Mesothelial cell of epicardium (in vitro differentiated cells): ENCODE data around the gene METTL18. TPM values are rescaled to one million over a fixed set of nuclear protein-coding genes. Genes with fewer than 3 reads are reported as not detected.

Experiments
- DNase-seq, 2 experiments: peaks; one replicate each; pipeline ENCODE4 v3.0.0; 2021; ENCODE audit warnings: low spot score in 2 of 2; ENCODE audit not compliant: unreplicated experiment in 2 of 2
- H3K27ac Mint-ChIP-seq: 2 replicates; pipeline ENCODE4 v1.8.0; 2021; ENCODE audit warnings: mixed read lengths
- H3K27me3 Mint-ChIP-seq: 2 replicates; pipeline ENCODE4 v1.8.0; 2021; ENCODE audit warnings: low read depth, mixed read lengths
- H3K36me3 Mint-ChIP-seq: 2 replicates; pipeline ENCODE4 v1.8.0; 2021; ENCODE audit warnings: mixed read lengths
- H3K4me1 Mint-ChIP-seq: 2 replicates; pipeline ENCODE4 v1.8.0; 2021; ENCODE audit warnings: mixed read lengths
- H3K4me3 Mint-ChIP-seq: 2 replicates; pipeline ENCODE4 v1.8.0; 2021; ENCODE audit warnings: mild to moderate bottlenecking, moderate library complexity, mixed read lengths
- H3K9me3 Mint-ChIP-seq: 2 replicates; pipeline ENCODE4 v1.8.0; 2021; ENCODE audit warnings: mixed read lengths
- CTCF ChIP-seq: fragments of 200-600 bp; sonication (generic); IDR thresholded peaks from one replicate; pipeline ENCODE4 v1.5.0; 2021; ENCODE audit warnings: antibody characterized with exemption; ENCODE audit not compliant: unreplicated experiment
- total RNA-seq: library from RNA; stranded (reverse); gene quantifications from 3 replicates; pipeline ENCODE4 v1.2.1, GENCODE V29; 2021

Gene METTL18
- total RNA-seq, 1 donor from 2014 or later = 10.6 TPM

- no peaks in the 10 kb centered on the region for H3K9me3 Mint-ChIP-seq
- no peak for DNase-seq
These were observed 26.5 kb downstream of the METTL18 start for GRCh38 chr1:169768161-169768560.

GRCh38 chr1:169765580-169766331 lies 29.0 kb downstream of the METTL18 start:
- Mint-ChIP-seq H3K9me3 (peaks cover 2% of the 10 kb centered on the region), H3K4me1 (peaks cover 16% of the 10 kb centered on the region), H3K36me3 (no peaks in the 10 kb centered on the region), H3K27ac (no peak overlapping the region), H3K4me3 (no peak overlapping the region), H3K27me3 (no peaks in the 10 kb centered on the region)
- no peak for TF ChIP-seq CTCF
- DNase-seq = no peak

More at GRCh38 chr1:169768161-169768560, 26.5 kb downstream of the METTL18 start:
- Mint-ChIP-seq H3K4me3 (no peak overlapping the region), H3K27me3 (no peaks in the 10 kb centered on the region), H3K36me3 (no peaks in the 10 kb centered on the region), H3K27ac (no peak overlapping the region), H3K4me1 (peaks cover 10% of the 10 kb centered on the region)
- no peak for TF ChIP-seq CTCF

- Mint-ChIP-seq H3K9me3 (peaks cover 10% of the 10 kb centered on the region), H3K27ac (no peak overlapping the region), H3K36me3 (no peaks in the 10 kb centered on the region), H3K4me1 (peaks cover 16% of the 10 kb centered on the region), H3K4me3 (no peak overlapping the region), H3K27me3 (no peaks in the 10 kb centered on the region)
- DNase-seq = no peak
- TF ChIP-seq CTCF = no peak
These were observed 29.8 kb downstream of the METTL18 start for GRCh38 chr1:169764919-169765318.

- no peak overlapping the region for H3K4me3 Mint-ChIP-seq
- H3K27ac Mint-ChIP-seq = no peak overlapping the region
- no peaks in the 10 kb centered on the region for H3K27me3 Mint-ChIP-seq
- TF ChIP-seq CTCF = no peak
- peaks cover 19% of the 10 kb centered on the region for H3K9me3 Mint-ChIP-seq
- no peak for DNase-seq
- H3K36me3 Mint-ChIP-seq = peaks cover 4% of the 10 kb centered on the region
- peaks cover 16% of the 10 kb centered on the region for H3K4me1 Mint-ChIP-seq
These were observed 32.0 kb downstream of the METTL18 start for GRCh38 chr1:169762699-169763098.

- Mint-ChIP-seq H3K27me3 (no peaks in the 10 kb centered on the region), H3K4me3 (no peak overlapping the region), H3K27ac (no peak overlapping the region), H3K36me3 (peaks cover 4% of the 10 kb centered on the region), H3K4me1 (peaks cover 10% of the 10 kb centered on the region), H3K9me3 (peaks cover 19% of the 10 kb centered on the region)
- DNase-seq = no peak
- no peak for TF ChIP-seq CTCF
These were observed 35.7 kb downstream of the METTL18 start for GRCh38 chr1:169759038-169759437.
